GM21423 (cell line): Measurements from ENCODE around the gene PHGDH.
"Not testable (repeated sequence)": the region's sequence is repeated elsewhere in the genome, so short reads cannot be mapped to it uniquely, and the experiment has no call there.

Experiments used
- ATAC-seq: cut with Tn5 transposase; IDR thresholded peaks from one replicate; pipeline ENCODE4 v1.9.1; 2021; ENCODE audit warnings: mild to moderate bottlenecking, moderate library complexity; ENCODE audit not compliant: unreplicated experiment

Gene PHGDH

GRCh38 chr1:119784191-119784781, 72.6 kb downstream of the PHGDH start:
- ATAC-seq: no peak

DNA sequence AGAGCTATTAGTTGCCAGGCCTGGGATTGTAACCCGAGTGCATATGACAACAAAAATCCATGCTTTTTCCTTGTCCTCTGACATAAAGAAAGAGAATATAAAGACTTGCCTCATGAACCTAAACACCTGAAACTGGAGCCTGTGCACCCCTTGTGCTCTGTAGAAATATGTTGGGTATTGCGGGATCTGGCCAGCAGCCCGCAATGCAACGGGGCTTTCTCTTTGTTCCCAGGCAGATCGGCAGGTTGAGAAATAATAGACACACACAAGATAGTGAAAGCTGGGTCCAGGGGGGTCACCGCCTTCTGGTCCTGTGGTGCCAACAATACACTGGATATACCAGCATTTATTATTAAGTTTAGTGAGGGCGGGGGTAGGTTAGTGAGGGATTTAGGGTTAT, 74.3 kb downstream of the PHGDH start:
- not testable (repeated sequence) for ATAC-seq

DNA sequence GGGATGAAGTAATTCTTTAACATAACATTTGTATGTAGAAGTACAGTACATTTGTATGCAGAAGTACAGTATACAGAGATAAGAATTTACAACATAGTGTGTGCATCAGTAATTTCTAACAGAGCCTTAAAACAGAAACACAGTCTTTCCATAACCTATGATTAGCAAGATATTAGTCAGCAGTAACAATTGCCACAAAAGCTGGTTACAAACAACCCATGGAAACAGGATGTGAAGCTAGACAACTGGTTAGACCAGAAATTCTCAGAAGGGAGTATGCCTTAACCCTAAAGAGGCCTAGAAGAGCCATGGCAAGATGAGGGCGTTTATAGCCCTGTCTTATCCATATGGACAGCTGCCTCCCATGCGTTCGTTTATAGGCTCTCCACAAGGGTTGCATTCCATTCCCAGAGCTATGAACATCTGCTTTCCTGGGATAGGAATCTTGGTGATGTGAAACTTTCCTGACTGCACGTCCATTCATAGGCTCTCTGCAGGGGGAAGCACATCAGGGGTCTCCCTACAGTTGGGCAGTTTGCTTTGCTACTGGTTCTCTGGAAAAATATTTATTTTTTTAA, 74.8 kb downstream of the PHGDH start:
- not testable (repeated sequence) for ATAC-seq

DNA sequence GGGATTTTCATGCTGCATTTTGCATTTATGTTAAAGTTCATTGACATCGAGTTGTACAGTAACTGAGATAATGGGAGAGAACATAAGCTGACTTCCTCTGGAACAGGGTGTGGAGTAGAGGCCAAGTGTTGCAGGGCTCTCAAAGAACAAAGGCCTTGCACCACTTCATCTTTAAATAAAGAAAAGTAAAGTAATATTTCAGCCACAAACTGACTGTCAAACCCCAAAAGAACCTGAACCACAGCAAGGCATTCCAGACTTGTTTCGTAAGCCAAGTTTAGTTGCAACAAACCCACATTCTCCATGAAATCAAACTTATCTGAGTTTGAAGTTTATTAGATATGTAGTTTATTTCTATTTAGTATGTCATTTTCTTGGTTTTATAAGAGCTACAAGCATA, 76.0 kb downstream of the PHGDH start:
- no peak for ATAC-seq

DNA sequence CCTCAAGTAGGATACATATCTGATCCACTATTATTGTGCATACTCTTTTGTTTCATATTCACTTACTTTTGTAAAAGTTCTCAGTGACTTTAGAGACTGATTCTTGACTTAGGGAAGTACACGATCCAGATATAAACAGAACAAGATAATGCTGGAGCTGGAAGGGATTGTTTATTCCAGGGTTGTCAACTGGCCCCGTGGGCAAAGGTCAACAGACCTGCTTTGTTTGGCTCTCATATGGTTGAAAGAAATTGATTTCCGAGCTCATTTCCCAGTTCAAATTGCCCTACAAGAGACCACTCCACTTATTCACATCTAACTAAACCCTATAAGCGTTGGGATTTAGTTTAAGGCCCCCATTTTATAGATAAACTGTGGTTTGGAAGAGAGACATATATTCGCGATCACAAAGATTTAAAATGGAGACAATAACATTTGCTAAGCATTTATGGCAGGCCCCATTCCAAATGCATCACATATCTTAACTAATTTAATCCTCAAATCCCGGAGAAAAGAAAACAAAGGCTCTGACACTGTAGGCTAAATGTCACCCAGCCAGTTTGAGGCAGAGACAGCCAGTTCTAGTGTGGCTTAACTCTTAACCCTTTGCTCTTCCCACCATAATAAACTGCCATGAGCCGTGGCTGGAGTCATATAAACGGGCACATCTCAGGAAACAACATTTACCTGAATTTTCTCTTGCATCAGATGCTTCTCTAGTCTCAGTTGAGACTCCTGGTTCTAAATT, 78.9 kb downstream of the PHGDH start:
- ATAC-seq: no peak

DNA sequence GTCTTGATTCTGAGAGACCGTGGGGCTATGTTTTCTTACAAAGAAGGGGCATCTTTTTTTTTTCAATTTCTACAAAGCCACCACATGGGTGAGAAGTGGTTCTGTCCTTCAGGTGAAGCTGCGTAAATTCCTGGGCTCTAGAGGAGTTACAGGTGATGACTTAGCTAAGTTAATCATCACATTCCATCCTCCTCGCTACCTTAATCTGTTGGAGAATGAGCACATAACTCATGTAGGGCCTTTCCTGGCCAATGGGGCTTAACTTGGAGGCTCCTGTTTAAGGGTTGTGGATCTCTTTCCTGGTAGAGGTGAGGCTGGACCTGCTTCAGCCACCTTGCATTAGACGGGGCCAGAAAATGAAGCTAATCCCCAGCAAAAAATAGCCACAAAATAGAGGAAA, 79.6 kb downstream of the PHGDH start:
- no peak for ATAC-seq
